HG03457 (cell line): ENCODE data around the gene LRRC40.
A peak's percentile ranks its signal among the peaks of the same experiment; 100 is the strongest.
"Not testable (repeated sequence)": the region's sequence is repeated elsewhere in the genome, so short reads cannot be mapped to it uniquely, and the experiment has no call there.

Source experiments
- ATAC-seq: cut with Tn5 transposase; IDR thresholded peaks from one replicate; pipeline ENCODE4 v1.9.1; 2021; ENCODE audit warnings: moderate number of reproducible peaks; ENCODE audit not compliant: unreplicated experiment

The LRRC40 gene

GRCh38 chr1:70205434-70206118 lies at the start of gene LRRC40:
Gene LRRC40, minus strand, starts transcription at chr1:70205579. Its CDS starts 39 bp downstream, at chr1:70205540.
- peak; percentile 73 for ATAC-seq

GRCh38 chr1:70248729-70249128 lies 43.4 kb upstream of the LRRC40 start:
- no peak for ATAC-seq

- no peak for ATAC-seq
These were observed 42.4 kb upstream of the LRRC40 start for GRCh38 chr1:70247768-70248167.

DNA sequence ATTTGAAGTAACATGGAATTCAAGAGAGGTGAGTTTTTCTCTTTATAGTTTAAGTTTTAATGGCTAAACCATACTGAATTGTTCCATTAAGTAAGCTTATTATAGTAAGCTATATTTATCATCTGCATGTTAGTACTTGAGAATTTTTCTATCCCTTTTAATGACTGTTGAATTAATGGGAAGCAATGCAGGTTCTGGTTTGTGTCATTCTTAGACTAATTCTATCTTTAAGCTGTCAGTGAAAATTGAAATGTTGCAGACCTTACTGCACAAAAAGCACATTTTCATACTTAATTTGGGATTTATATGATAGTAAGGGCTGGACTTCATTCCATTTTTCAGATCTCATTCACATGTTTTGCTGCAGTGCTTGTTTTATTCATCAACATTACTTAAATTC lies 41.7 kb upstream of the LRRC40 start:
- ATAC-seq = no peak

GRCh38 chr1:70239940-70240339 lies 34.6 kb upstream of the LRRC40 start:
- ATAC-seq = no peak

DNA sequence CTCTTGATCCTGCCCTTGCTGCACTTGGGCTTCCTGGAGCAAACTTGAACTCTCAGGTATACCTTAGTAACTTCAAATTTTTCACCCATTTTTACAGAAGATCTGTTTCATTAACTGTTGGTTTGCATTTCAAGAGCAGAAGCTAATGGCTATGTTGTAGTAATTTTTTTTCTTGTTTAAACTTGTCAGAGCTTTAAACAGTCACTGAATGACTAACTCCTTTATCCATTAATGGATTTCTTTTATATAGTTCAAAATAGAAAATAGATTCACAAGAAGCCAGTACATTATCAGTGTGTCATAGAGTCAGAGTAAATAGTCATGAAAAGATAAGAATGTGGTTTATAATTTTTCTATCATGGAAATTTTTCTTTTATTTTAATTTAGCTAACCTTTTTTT lies 29.4 kb upstream of the LRRC40 start:
- no peak for ATAC-seq

DNA sequence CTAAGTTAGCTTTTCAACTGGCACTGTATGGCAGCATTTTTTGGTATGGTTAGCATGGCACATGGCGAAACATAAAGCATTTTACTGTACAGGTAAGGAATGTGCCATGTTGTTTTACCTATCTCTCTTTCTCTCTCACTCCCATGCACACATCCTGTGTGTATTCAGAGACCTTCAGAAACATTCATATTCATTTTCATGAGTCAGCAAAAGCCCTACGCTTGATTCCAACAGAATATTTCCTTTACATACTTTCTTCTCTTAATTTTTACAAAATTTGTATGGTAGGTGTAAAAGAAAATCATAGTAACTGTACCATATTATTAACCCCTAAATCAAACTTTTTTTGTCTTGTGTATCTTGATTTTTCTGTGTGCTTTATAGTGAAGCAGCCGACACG lies 26.1 kb upstream of the LRRC40 start:
- ATAC-seq = no peak

DNA sequence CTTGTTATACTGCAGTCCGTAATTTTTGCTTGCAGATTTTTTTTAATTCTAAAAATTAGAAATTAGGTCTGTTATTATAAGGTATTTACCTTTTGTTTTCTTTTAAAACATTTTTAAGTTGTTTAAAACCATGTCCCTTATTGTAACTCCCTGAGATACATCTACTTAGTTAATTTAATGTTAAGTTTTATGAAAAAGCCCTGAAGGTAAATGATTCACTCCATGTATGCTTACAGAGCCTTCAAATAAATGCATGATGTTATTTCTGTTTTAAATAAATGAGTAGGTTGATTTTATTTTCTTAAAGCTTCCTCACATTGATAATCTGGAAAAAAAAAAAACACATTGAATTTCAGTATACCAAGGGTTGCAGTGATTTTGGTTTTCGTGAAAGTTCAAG lies 23.3 kb upstream of the LRRC40 start:
- no peak for ATAC-seq

- no peak for ATAC-seq
These were observed 22.1 kb upstream of the LRRC40 start for GRCh38 chr1:70227439-70227838.

DNA sequence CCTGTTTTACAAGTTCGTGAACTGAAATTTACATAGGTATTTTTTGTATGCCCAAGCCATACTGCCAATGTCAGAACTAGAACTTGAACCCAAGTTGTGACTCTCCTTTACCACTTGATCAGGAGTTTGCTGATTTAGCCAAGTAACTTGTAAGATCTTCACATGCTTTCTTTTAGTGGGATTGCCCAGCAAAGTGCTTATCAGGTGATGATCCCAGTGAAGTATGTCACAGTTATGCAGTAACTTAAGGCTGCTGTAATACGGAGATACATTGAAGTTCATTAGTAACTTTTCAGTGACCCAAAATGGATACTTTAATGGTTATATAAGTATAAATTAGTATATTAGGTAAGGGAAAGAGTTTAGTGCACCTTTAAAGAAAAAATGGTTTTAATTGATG lies 19.6 kb upstream of the LRRC40 start:
- no peak for ATAC-seq

- ATAC-seq = no peak
These were observed 17.4 kb upstream of the LRRC40 start for GRCh38 chr1:70222716-70223235.

- ATAC-seq = peak; percentile 88
These were observed 16.1 kb upstream of the LRRC40 start, which contains the start of gene SRSF11 for GRCh38 chr1:70221238-70222121. Gene SRSF11, plus strand, starts transcription at chr1:70221380. Its CDS starts 257 bp downstream, at chr1:70221637.

GRCh38 chr1:70220517-70221237 lies 15.3 kb upstream of the LRRC40 start:
- ATAC-seq = peak; percentile 8

DNA sequence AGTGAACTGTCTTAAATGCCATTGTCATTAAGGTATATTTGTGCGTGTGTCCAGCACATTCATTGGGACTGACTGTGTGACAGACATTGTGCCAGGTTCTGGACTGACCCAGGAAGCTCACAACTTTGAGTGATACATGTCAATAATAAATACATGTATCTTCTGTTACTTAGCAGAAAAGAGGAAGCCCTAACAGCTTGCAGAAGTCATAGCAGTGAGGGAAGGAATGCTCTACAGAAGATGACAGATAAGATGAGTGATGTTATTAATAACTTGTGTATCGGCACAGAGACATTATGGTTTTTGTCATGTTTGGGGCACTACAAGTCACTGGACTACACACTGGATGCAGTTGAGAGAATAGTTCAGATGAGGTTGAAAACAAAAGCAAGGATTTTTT lies 14.6 kb upstream of the LRRC40 start:
- ATAC-seq = no peak

DNA sequence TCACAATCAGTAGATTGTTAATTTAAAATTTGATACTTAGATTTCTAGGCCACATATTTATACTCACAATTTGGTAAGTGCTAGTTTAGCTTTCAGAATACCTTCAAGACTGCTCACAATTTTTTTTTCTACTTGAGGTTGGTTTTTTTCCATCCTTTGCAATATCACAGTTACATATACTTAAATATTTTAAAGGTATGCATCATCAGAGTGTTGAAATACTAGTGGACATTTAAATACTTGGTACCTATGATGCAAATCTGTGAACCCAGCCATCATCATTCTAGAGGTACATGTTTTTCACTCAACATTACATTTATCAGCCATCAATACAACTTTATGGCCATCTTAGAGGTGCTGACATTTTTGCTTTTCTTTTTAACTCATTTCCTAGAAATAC lies 6.2 kb upstream of the LRRC40 start:
- ATAC-seq = no peak

DNA sequence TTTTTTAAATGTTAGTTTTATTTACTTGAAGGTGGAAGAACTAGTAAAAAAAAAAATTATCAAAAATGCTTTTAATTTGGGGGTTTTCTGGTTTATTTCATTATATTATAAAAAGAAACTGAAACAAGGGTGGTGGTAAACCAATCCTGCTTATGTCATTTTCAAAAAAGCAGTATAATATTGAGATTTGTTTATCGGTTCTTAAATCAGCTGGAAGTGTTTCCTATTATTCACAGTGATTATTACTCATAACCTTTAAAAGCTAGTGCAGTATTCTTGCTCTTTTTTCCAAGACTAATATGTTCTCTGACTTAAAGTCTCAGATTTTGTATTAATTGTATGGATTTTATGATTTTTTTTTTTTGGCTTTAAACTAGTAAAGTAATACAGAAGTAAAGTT lies 5.4 kb upstream of the LRRC40 start:
- no peak for ATAC-seq

- ATAC-seq = no peak
These were observed 2.9 kb upstream of the LRRC40 start for GRCh38 chr1:70208292-70208691.

DNA sequence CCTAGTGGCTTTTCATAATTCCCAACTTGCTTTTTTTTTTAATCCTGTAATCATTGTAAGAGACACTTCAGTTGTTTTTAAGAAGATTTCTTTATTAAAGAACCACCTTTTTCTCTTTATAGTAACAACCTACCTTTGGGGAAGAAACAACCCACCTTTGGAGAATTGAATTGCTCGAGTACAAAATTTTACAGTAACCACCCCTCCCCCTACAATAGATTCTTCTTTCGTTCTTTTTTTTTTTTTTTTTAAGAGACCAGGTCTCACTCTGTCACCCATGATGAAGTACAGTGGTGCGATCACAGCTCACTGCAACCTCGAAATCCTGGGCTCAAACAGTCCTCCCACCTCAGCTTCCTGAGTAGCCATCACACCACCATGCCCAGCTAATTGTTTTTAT lies 2.1 kb upstream of the LRRC40 start:
- ATAC-seq = no peak

DNA sequence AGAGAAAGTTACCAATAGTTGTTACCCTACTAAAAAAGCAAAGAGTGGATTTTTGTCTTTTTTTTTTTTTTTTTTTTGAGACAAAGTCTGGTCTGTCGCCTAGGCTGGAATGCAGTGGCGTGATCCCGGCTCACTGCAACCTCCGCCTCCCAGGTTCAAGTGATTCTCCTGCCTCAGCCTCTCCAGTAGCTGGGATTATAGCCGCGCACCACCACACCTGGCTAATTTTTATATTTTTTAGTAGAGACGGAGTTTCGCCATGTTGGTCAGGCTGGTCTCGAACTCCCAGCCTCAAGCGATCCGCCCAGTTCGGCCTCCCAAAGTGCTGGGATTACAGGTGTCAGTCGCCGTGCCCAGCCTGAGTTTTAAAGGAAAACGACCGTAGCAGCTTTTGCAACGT lies 1.5 kb upstream of the LRRC40 start:
- ATAC-seq = not testable (repeated sequence)

DNA sequence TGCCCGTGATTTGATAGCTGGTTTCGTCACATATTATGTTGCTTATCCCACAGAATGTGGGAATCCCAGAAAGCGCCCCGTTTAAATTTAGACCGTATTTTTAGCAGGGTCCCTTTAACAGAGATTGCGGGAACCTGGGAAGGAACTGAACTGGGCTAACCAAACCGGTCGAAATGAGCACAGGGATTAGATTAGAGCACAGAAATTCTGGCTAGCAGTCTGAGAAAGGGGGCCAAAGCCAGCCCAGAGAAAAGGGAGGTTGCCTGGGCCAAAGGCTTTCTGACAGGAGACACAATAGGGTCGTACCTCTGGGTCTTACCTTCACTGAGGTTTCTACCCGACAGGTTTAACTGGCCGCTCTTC lies 327 bp downstream of the LRRC40 start:
- ATAC-seq = no peak

GRCh38 chr1:70204600-70204999 lies 779 bp downstream of the LRRC40 start:
- no peak for ATAC-seq
